ENCODE measurements around the gene PSMC3IP.
A peak's percentile ranks its signal among the peaks of the same experiment; 100 is the strongest.
"Not testable (repeated sequence)": the region's sequence is repeated elsewhere in the genome, so short reads cannot be mapped to it uniquely, and the experiment has no call there.

The PSMC3IP gene

DNA sequence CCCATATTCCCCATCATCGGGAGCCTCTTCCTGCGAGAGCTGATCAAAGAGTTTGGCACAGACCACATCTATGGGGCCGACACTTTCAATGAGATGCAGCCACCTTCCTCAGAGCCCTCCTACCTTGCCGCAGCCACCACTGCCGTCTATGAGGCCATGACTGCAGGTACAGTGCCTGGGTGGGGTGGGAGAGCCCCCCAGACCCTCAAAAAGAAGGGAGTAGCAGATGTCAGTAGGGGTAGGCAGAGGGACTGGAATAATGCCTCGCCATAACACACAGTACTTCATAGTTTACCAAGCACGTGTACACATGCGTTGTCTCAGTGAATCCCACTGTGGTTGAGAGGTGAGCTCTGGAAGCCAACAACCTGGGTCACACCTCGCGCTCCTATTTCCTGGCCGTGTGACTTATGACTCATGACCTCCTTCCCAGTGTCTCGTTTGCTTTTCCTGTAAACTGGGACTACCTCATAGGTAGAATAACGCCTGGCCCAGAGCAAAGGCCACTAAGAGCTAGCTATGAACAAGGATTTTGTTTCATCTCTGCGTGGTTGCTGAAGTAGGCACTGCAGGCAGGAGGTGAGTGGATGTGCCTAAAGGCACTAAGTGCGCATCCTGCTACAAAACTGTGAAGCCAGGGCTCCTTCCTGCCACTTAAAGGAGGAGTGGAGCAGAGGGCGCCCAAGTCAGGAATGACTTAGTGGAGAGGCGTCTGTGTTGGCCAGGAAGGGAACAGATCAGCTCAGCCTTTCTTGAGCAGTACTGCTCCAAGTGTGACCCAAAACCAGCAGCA is 36.3 kb downstream of the PSMC3IP start:
- Histone ChIP-seq H3K4me3 (ENCODE audit: low read depth, low read length) (no peak overlapping the region), H3K27me3 (ENCODE audit: control insufficient read depth, insufficient read depth, low read length) (no peaks in the 10 kb centered on the region), H3K36me3 (ENCODE audit: control insufficient read depth, insufficient read depth, low read length) (peaks cover 25% of the 10 kb centered on the region), H3K4me1 (ENCODE audit: control insufficient read depth, insufficient read depth, low read length) (no peaks in the 10 kb centered on the region), H3K9me3 (ENCODE audit: control insufficient read depth, insufficient read depth, low read length) (no peaks in the 10 kb centered on the region), H3K9ac (ENCODE audit: low read depth, low read length) (peak overlapping the region; percentile 3)

DNA sequence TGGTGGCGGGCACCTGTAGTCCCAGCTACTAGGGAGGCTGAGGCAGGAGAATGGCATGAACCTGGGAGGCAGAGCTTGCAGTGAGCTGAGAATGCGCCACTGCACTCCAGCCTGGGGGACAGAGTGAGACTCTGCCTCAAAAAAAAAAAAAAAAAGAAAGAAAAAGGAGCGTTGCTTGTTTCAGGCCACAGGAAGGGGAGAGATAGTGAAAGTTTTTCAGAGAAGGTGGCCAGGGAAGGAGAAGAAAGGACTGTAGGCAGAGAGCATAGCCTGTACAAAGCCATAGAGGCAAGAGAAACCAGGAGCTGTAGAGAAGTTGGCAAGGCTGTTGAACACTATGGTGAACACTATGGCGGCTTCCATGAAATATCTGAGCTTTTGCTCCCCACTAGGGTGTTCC is 37.0 kb downstream of the PSMC3IP start:
- not testable (repeated sequence) for H3K9me3 ChIP-seq (ENCODE audit: control insufficient read depth, insufficient read depth, low read length); H3K9ac ChIP-seq (ENCODE audit: low read depth, low read length); H3K4me1 ChIP-seq (ENCODE audit: control insufficient read depth, insufficient read depth, low read length); H3K27me3 ChIP-seq (ENCODE audit: control insufficient read depth, insufficient read depth, low read length); H3K4me3 ChIP-seq (ENCODE audit: low read depth, low read length)
- H3K36me3 ChIP-seq (ENCODE audit: control insufficient read depth, insufficient read depth, low read length): peaks cover 25% of the 10 kb centered on the region

DNA sequence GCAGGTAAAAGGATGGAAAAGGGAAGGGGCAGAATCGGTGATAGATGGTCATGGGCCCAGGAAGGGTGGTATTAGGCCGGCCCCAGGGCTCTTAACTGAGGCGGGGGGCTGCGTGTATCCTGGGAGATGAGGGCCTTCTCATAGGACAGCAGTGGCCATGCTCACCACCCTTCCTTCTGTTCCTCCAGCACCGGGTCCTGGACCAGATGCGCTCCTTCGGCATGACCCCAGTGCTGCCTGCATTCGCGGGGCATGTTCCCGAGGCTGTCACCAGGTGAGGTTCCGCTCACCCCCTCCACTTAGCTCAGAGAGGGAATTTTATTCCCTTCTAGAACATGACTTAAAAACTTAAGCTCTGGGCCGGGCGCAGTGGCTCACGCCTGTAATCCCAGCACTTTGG is 39.0 kb downstream of the PSMC3IP start:
- Histone ChIP-seq H3K4me1 (ENCODE audit: control insufficient read depth, insufficient read depth, low read length) (peaks cover 8% of the 10 kb centered on the region), H3K4me3 (ENCODE audit: low read depth, low read length) (no peak overlapping the region), H3K27me3 (ENCODE audit: control insufficient read depth, insufficient read depth, low read length) (peaks cover 3% of the 10 kb centered on the region), H3K9ac (ENCODE audit: low read depth, low read length) (no peak overlapping the region), H3K9me3 (ENCODE audit: control insufficient read depth, insufficient read depth, low read length) (no peaks in the 10 kb centered on the region), H3K36me3 (ENCODE audit: control insufficient read depth, insufficient read depth, low read length) (peaks cover 23% of the 10 kb centered on the region)

DNA sequence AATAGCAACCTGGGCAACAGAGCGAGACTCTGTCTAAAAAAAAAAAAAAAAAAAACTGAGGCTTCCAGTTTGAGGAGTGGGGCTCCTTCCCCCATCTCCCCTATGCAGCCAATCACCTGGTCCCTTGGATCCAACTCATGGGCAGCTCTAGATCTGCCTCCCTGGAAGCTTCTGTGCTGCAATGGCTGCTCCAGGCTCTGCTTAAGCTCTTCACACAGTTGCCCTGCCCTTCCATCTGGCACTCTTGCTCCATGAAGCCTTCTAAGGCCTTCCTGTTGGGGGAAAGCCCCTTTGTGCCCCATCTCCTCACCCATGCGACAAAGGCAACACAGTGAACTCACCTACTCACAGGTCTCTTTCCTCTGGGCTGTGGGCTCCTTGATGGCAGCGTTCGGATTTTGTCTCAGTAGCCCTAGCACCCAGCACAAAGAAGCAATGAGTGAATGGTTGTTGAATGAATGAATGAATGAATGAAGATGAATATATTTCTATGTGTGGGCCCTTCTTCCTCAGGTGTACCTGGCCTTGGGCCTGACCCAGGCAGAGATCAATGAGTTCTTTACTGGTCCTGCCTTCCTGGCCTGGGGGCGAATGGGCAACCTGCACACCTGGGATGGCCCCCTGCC is 39.6 kb downstream of the PSMC3IP start:
- H3K27me3 ChIP-seq (ENCODE audit: control insufficient read depth, insufficient read depth, low read length): peaks cover 3% of the 10 kb centered on the region
- peaks cover 20% of the 10 kb centered on the region for H3K36me3 ChIP-seq (ENCODE audit: control insufficient read depth, insufficient read depth, low read length)
- no peak overlapping the region for H3K9ac ChIP-seq (ENCODE audit: low read depth, low read length)
- peaks cover 8% of the 10 kb centered on the region for H3K4me1 ChIP-seq (ENCODE audit: control insufficient read depth, insufficient read depth, low read length)
- no peaks in the 10 kb centered on the region for H3K9me3 ChIP-seq (ENCODE audit: control insufficient read depth, insufficient read depth, low read length)
- H3K4me3 ChIP-seq (ENCODE audit: low read depth, low read length): no peak overlapping the region

DNA sequence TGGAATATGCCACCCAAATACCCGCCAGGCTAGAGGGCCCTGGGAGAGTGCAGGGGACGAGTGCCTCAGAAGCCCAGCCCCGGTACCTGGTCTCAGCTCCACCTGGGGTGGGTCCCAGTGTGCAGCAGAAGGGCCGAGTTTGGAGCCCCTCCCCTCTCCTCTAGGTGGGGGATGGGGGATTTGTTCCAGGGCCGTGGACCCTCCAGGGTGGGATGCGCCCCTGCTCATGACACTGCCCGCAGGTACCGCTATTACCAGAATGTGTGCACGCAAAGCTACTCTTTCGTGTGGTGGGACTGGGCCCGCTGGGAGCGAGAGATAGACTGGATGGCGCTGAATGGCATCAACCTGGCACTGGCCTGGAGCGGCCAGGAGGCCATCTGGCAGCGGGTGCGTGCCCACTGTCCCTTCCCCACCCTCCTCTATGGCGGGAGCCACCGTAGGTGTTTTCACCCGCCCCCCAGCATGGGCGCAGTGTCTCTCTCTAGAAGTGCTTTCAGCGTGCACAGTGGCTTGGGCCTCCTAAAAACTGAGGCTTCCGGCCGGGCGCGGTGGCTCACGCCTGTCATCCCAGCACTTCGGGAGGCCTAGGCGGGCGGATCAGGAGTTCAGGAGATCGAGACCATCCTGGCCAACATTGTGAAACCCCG is 40.2 kb downstream of the PSMC3IP start:
- no peaks in the 10 kb centered on the region for H3K9me3 ChIP-seq (ENCODE audit: control insufficient read depth, insufficient read depth, low read length)
- H3K27me3 ChIP-seq (ENCODE audit: control insufficient read depth, insufficient read depth, low read length): peaks cover 3% of the 10 kb centered on the region
- peaks cover 8% of the 10 kb centered on the region for H3K4me1 ChIP-seq (ENCODE audit: control insufficient read depth, insufficient read depth, low read length)
- peak overlapping the region; percentile 70 for H3K4me3 ChIP-seq (ENCODE audit: low read depth, low read length)
- peak overlapping the region; percentile 48 for H3K9ac ChIP-seq (ENCODE audit: low read depth, low read length)
- peaks cover 20% of the 10 kb centered on the region for H3K36me3 ChIP-seq (ENCODE audit: control insufficient read depth, insufficient read depth, low read length)

DNA sequence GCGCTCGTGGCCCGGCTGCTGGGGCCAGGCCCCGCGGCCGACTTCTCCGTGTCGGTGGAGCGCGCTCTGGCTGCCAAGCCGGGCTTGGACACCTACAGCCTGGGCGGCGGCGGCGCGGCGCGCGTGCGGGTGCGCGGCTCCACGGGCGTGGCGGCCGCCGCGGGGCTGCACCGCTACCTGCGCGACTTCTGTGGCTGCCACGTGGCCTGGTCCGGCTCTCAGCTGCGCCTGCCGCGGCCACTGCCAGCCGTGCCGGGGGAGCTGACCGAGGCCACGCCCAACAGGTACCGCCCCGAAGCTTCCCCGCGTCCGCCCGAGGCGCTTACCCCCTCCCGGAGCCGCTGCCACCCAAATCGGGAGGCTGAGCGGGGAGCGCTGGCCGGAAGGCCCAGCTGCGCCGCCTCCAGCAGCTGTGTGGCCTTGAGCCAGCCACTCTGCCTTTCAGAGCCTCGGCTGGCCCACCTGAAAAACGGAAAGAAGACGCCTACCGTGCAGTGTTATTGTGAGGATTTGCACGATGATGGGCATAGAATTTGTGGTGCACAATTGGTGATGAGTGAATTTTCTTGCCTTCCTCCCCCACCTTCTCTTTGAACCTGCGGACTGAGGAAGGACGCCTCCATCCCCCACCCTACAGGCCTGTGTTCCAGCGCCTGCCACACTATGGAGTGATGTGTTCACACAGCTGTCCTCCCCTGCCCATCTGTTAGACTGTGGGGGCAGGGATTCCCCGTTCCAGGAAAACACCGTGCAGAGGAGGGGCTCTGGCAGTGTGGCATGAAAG is 41.0 kb downstream of the PSMC3IP start:
- peaks cover 3% of the 10 kb centered on the region for H3K27me3 ChIP-seq (ENCODE audit: control insufficient read depth, insufficient read depth, low read length)
- H3K36me3 ChIP-seq (ENCODE audit: control insufficient read depth, insufficient read depth, low read length): peaks cover 20% of the 10 kb centered on the region
- no peaks in the 10 kb centered on the region for H3K9me3 ChIP-seq (ENCODE audit: control insufficient read depth, insufficient read depth, low read length)
- peak overlapping the region; percentile 48 for H3K9ac ChIP-seq (ENCODE audit: low read depth, low read length)
- H3K4me3 ChIP-seq (ENCODE audit: low read depth, low read length): peak overlapping the region; percentile 70
- peaks cover 8% of the 10 kb centered on the region for H3K4me1 ChIP-seq (ENCODE audit: control insufficient read depth, insufficient read depth, low read length)

DNA sequence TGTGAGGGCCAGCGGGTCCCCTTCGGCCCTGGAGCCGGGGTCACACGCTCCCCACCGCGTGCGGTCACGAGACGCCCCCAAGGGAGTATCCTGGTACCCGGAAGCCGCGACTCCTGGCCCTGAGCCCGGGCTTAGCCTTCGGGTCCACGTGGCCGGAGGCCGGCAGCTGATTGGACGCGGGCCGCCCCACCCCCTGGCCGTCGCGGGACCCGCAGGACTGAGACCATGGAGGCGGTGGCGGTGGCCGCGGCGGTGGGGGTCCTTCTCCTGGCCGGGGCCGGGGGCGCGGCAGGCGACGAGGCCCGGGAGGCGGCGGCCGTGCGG is 41.5 kb downstream of the PSMC3IP start, which contains the start of gene NAGLU:
Gene NAGLU (plus strand): TSS at position 194 of the 324 bp plus-strand sequence. CDS start 32 bp downstream, at position 226.
- Histone ChIP-seq H3K9ac (ENCODE audit: low read depth, low read length) (peak within 1 kb of the TSS; percentile 48), H3K9me3 (ENCODE audit: control insufficient read depth, insufficient read depth, low read length) (no peaks in the 10 kb centered on the region), H3K4me1 (ENCODE audit: control insufficient read depth, insufficient read depth, low read length) (peaks cover 8% of the 10 kb centered on the region), H3K36me3 (ENCODE audit: control insufficient read depth, insufficient read depth, low read length) (peaks cover 16% of the 10 kb centered on the region), H3K27me3 (ENCODE audit: control insufficient read depth, insufficient read depth, low read length) (peaks cover 8% of the 10 kb centered on the region), H3K4me3 (ENCODE audit: low read depth, low read length) (peak within 1 kb of the TSS; percentile 70)

DNA sequence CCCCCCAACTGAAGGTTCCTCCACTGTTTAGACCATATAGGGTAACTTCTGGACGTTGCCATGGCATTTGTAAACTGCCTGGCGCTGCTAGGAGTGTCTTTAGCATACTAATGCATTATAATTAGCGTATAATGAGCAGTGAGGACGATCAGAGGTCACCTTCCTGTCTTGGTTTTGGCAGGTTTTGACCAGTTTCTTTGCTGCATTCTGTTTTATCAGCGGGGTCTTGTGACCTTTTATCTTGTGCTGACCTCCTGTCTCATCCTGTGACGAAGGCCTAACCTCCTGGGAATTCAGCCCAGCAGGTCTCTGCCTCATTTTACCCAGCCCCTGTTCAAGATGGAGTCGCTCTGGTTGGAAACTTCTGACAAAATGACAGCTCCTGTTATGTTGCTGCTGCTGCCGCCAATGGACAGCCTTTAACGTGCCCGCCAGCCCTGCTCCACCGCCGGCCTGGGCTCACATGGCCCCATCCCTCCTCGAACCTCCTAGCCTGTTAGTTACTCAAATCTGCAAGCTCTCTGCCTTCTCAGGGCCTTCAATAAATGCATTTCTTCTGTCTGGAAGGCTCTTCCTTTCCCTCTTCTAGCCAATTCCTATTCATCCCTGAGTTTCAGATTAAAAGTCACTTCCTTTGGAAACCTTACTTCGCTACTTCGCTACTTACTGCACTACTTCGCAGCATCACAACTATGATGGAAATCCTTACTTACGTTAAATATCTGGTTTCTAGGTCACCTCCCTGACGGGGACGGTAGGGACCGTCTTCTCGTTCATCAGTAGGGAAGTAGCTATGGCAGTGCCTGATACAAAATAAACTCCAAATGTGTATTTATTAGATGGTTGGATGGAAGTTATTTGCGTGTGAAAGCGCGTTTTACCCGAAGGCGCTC is 42.1 kb downstream of the PSMC3IP start:
- Histone ChIP-seq H3K27me3 (ENCODE audit: control insufficient read depth, insufficient read depth, low read length) (peaks cover 12% of the 10 kb centered on the region), H3K36me3 (ENCODE audit: control insufficient read depth, insufficient read depth, low read length) (peaks cover 14% of the 10 kb centered on the region), H3K4me1 (ENCODE audit: control insufficient read depth, insufficient read depth, low read length) (peaks cover 8% of the 10 kb centered on the region), H3K9me3 (ENCODE audit: control insufficient read depth, insufficient read depth, low read length) (no peaks in the 10 kb centered on the region), H3K4me3 (ENCODE audit: low read depth, low read length) (peak overlapping the region; percentile 45), H3K9ac (ENCODE audit: low read depth, low read length) (no peak overlapping the region)

DNA sequence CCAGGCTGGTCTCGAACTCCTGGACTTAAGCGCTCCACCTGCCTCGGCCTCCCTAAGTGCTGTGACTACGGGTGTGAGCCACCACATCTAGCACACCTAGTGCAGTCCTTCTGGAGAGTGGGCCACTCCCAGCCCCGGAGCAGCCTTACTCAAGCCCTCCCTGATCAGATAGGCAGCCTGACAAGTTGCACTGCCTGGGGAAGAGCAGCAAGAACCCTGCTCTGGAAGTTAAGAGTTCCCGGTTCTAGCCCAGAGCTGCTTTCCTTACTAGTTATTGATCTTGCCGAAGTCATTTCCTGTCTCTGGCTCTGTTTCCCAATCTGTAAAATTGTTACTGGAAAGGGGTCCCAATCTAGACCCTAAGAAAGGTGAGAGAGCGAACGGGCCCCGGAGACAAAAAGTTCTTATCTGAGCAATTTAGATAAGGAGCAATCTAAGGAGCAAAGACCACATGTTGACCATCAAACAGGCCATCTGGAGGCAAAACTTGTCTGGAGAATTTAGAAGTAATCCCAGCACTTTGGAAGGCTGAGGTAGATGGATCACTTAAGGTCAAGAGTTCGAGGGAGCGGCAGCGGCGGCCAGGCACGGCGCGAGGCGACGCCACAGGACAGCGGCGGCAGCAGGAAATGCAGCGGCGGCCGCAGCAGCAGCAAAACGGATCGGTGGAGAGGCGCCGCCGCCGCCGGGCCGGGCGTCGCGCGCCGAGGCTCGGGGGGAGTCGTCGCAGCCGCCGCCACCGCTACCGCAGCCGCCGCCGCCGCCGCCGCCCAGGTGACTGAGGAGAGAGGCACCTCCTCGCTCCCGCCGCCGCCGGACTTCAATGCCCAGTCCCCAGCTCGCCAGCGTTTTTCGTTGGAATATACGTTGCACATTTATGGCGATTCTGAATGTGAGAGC is 45.8 kb downstream of the PSMC3IP start:
- Histone ChIP-seq H3K36me3 (ENCODE audit: control insufficient read depth, insufficient read depth, low read length) (no peaks in the 10 kb centered on the region), H3K27me3 (ENCODE audit: control insufficient read depth, insufficient read depth, low read length) (peaks cover 12% of the 10 kb centered on the region), H3K9me3 (ENCODE audit: control insufficient read depth, insufficient read depth, low read length) (no peaks in the 10 kb centered on the region), H3K4me1 (ENCODE audit: control insufficient read depth, insufficient read depth, low read length) (peaks cover 8% of the 10 kb centered on the region), H3K4me3 (ENCODE audit: low read depth, low read length) (peak overlapping the region; percentile 20), H3K9ac (ENCODE audit: low read depth, low read length) (no peak overlapping the region)

DNA sequence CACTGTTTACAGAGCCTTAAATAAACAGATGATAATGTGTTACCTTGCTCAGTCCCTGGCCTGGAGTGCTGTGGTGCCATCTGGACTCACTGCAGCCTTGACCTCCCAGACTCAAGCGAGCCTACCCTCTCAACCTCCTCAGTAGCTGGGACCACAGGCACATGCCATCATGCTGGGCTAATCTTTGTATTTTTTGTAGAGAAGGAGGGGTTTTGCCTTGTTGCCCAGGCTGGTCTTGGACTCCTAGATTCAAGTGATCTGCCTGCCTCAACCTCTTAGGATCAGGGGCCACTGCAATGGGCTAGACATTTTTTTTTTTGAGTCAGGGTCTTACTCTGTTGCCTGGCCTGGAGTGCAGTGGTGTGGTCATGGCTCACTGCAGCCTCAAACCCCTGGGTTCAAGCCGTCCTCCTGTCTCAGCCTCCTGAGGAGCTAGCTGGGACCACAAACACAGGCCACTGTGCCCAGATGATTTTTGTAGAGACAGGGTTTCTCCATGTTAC is 46.5 kb downstream of the PSMC3IP start:
- H3K27me3 ChIP-seq (ENCODE audit: control insufficient read depth, insufficient read depth, low read length): peaks cover 12% of the 10 kb centered on the region
- H3K4me1 ChIP-seq (ENCODE audit: control insufficient read depth, insufficient read depth, low read length): peaks cover 8% of the 10 kb centered on the region
- no peaks in the 10 kb centered on the region for H3K36me3 ChIP-seq (ENCODE audit: control insufficient read depth, insufficient read depth, low read length)
- H3K4me3 ChIP-seq (ENCODE audit: low read depth, low read length): no peak overlapping the region
- H3K9me3 ChIP-seq (ENCODE audit: control insufficient read depth, insufficient read depth, low read length): no peaks in the 10 kb centered on the region
- no peak overlapping the region for H3K9ac ChIP-seq (ENCODE audit: low read depth, low read length)
